GM23338 (cell line): ENCODE data around the gene UNC93B1. TPM values are rescaled to one million over a fixed set of nuclear protein-coding genes. Genes with fewer than 3 reads are reported as not detected.

Experiments
- ATAC-seq: fragments of 200-7000 bp; cut with Tn5 transposase; 3 replicates; pipeline ENCODE4 v1.9.1; 2020
- DNase-seq: peaks from one replicate; pipeline ENCODE4 v3.0.0-alpha.2; 2015; ENCODE audit warnings: low spot score
- H2AFZ ChIP-seq: fragments of 200-600 bp; sonication (generic); 2 replicates; pipeline ENCODE4 v1.8.0; 2016; ENCODE audit warnings: antibody characterized with exemption, mild to moderate bottlenecking, moderate library complexity
- H3F3A ChIP-seq: fragments of 200-600 bp; sonication (generic); replicated peaks from 2 replicates; pipeline ENCODE4 v1.8.0; 2017; ENCODE audit warnings: antibody characterized with exemption, mixed run types, low read depth
- H3K27ac ChIP-seq: fragments of 200-600 bp; sonication (generic); 2 replicates; pipeline ENCODE4 v1.6.1; 2016; ENCODE audit warnings: low read depth
- H3K27me3 ChIP-seq: fragments of 200-600 bp; sonication (generic); 2 replicates; pipeline ENCODE4 v1.8.0; 2016; ENCODE audit warnings: mild to moderate bottlenecking, mixed run types, moderate library complexity; ENCODE audit not compliant: insufficient read depth
- H3K36me3 ChIP-seq: fragments of 200-600 bp; sonication (generic); 2 replicates; pipeline ENCODE4 v1.8.0; 2016; ENCODE audit warnings: mild to moderate bottlenecking; ENCODE audit not compliant: insufficient read depth
- H3K4me1 ChIP-seq: fragments of 200-600 bp; sonication (generic); 2 replicates; pipeline ENCODE4 v1.8.0; 2016; ENCODE audit warnings: mild to moderate bottlenecking, moderate library complexity; ENCODE audit not compliant: insufficient read depth
- H3K4me2 ChIP-seq: fragments of 200-600 bp; sonication (generic); 2 replicates; pipeline ENCODE4 v1.7.1; 2017; ENCODE audit warnings: mixed run types
- H3K4me3 ChIP-seq: fragments of 200-600 bp; sonication (generic); 2 replicates; pipeline ENCODE4 v1.6.1; 2016; ENCODE audit warnings: mixed run types
- H3K79me2 ChIP-seq: fragments of 200-600 bp; sonication (generic); replicated peaks from 2 replicates; pipeline ENCODE4 v1.8.0; 2017; ENCODE audit warnings: mild to moderate bottlenecking; ENCODE audit not compliant: insufficient read depth
- H3K9me2 ChIP-seq: fragments of 200-600 bp; sonication (generic); 2 replicates; pipeline ENCODE4 v1.8.0; 2017; ENCODE audit not compliant: insufficient read depth
- H4K20me1 ChIP-seq: fragments of 200-600 bp; sonication (generic); replicated peaks from 2 replicates; pipeline ENCODE4 v1.8.0; 2017; ENCODE audit warnings: mild to moderate bottlenecking; ENCODE audit not compliant: insufficient read depth
- H3K27ac Mint-ChIP-seq: 2 replicates; pipeline ENCODE4 v1.8.0; 2020; ENCODE audit warnings: inconsistent platforms, mild to moderate bottlenecking, moderate library complexity, mixed read lengths
- H3K27me3 Mint-ChIP-seq: 3 replicates; pipeline ENCODE4 v1.8.0; 2022; ENCODE audit warnings: low read depth, mild to moderate bottlenecking, moderate library complexity, mixed read lengths, inconsistent platforms; ENCODE audit not compliant: insufficient read depth, poor library complexity
- H3K36me3 Mint-ChIP-seq: 3 replicates; pipeline ENCODE4 v1.8.0; 2021; ENCODE audit warnings: low read depth, mild to moderate bottlenecking, inconsistent platforms, moderate library complexity, mixed read lengths
- H3K4me1 Mint-ChIP-seq: 3 replicates; pipeline ENCODE4 v1.8.0; 2020; ENCODE audit warnings: mild to moderate bottlenecking, inconsistent platforms, mixed read lengths
- H3K4me3 Mint-ChIP-seq: 3 replicates; pipeline ENCODE4 v1.8.0; 2021; ENCODE audit warnings: moderate library complexity, mild to moderate bottlenecking, inconsistent platforms, mixed read lengths
- H3K9me3 Mint-ChIP-seq: 3 replicates; pipeline ENCODE4 v1.8.0; 2020; ENCODE audit warnings: moderate library complexity, mild to moderate bottlenecking, inconsistent platforms, mixed read lengths
- CREB1 ChIP-seq: fragments of 250-450 bp; sonication (Bioruptor Pico); IDR thresholded peaks from 2 replicates; pipeline ENCODE4 v1.5.0; 2020; ENCODE audit warnings: low read depth, mild to moderate bottlenecking, moderate library complexity
- ETS1 ChIP-seq: IDR thresholded peaks from 2 replicates; pipeline ENCODE4 v1.6.1; 2016; ENCODE audit warnings: antibody characterized with exemption
- EZH2 ChIP-seq: fragments of 200-600 bp; sonication (generic); IDR thresholded peaks from one replicate; pipeline ENCODE4 v1.8.0; 2017; ENCODE audit warnings: antibody characterized with exemption, mild to moderate bottlenecking, low read depth; ENCODE audit not compliant: unreplicated experiment
- EZH2phosphoT487 ChIP-seq: fragments of 200-600 bp; sonication (generic); IDR thresholded peaks from one replicate; pipeline ENCODE4 v1.8.1; 2018; ENCODE audit warnings: antibody characterized with exemption; ENCODE audit not compliant: unreplicated experiment
- JUNB ChIP-seq: IDR thresholded peaks from one replicate; pipeline ENCODE4 v1.6.1; 2016; ENCODE audit warnings: antibody characterized with exemption; ENCODE audit not compliant: unreplicated experiment
- NANOG ChIP-seq: IDR thresholded peaks from 2 replicates; pipeline ENCODE4 v1.6.1; 2016; ENCODE audit warnings: antibody characterized with exemption, borderline replicate concordance
- POLR2AphosphoS5 ChIP-seq: IDR thresholded peaks from 2 replicates; pipeline ENCODE4 v1.6.1; 2016; ENCODE audit warnings: antibody characterized with exemption, low read depth
- REST ChIP-seq: IDR thresholded peaks from one replicate; pipeline ENCODE4 v1.6.1; 2018; ENCODE audit warnings: antibody characterized with exemption; ENCODE audit not compliant: unreplicated experiment
- STAT1 ChIP-seq: IDR thresholded peaks from one replicate; pipeline ENCODE4 v1.6.1; 2016; ENCODE audit warnings: antibody characterized with exemption; ENCODE audit not compliant: unreplicated experiment
- ZNF114 ChIP-seq: fragments of 250-450 bp; sonication (Bioruptor Pico); IDR thresholded peaks from 2 replicates; pipeline ENCODE4 v1.5.0; 2020; ENCODE audit warnings: mild to moderate bottlenecking, moderate library complexity
- ZNF331 ChIP-seq: fragments of 250-450 bp; sonication (Bioruptor Pico); IDR thresholded peaks from 2 replicates; pipeline ENCODE4 v1.5.0; 2020; ENCODE audit warnings: low read depth, mild to moderate bottlenecking, moderate library complexity
- ZNF462 ChIP-seq: fragments of 250-450 bp; sonication (Bioruptor Pico); IDR thresholded peaks from 2 replicates; pipeline ENCODE4 v1.5.0; 2020; ENCODE audit warnings: mild to moderate bottlenecking, moderate library complexity
- polyA plus RNA-seq: library from polyadenylated mRNA; unstranded; fragments of >200 nt; fragmentation: Nextera tagmentation; extraction: Ambion mirVana; gene quantifications from 2 replicates; pipeline ENCODE4 v1.2.1, GENCODE V29; 2016
- total RNA-seq: library from RNA; depleted of rRNA; stranded (reverse); fragments of >200 nt; shearing (Covaris generic); gene quantifications from 2 replicates; pipeline ENCODE4 v1.2.3, GENCODE V29; 2014
- TF ChIP-seq, protein P1 (sequence below), 2 experiments: fragments of 200-600 bp in 1 of 2; sonication (generic) in 1 of 2; conservative IDR thresholded peaks; 2 replicates each; pipeline versions ENCODE4 v1.5.1 to v1.6.1; 2016 to 2017; ENCODE audit warnings: antibody characterized with exemption in 2 of 2, low read depth in 2 of 2, mild to moderate bottlenecking in 2 of 2, moderate library complexity in 1 of 2

UNC93B1 gene
- total and polyA plus RNA-seq, 2 experiments from 2014 or later, result 16.2 to 34.4 TPM

DNA sequence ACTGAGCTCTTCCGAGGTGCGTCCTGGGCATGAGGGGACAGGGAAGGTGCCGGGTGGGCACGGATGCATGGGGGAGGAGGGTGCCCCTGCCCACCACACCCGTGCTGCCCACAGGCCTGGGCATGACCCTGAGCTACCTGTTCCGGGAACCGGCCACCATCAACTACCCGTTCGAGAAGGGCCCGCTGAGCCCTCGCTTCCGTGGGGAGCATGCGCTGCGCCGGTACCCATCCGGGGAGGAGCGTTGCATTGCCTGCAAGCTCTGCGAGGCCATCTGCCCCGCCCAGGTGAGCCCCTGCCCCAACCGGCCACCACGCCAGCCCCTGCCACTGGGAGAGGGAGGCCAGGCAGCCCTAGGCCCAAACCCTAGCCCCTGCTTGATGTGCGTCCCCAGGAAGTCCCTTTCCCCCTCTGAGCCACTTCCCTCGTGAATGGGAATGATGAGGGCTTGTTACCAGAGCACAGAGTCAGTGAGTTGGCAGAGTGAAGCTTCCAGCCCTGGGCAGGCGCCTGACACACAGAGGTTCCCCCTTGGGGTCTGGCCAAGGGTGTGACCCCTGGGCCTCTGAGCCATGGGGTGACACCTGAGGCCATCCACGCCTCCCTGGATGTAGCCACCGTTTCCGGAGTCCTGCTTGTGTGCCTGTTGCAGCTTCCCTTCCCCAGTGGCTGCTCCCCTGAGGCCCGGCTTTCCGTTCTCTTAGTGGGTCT, 29.3 kb upstream of the UNC93B1 start:
- TF ChIP-seq STAT1 (no peak), EZH2 (no peak), REST (no peak), CREB1 (CRISPR knock-in tag) (no peak), NANOG (no peak), ZNF114 (CRISPR knock-in tag) (no peak), EZH2phosphoT487 (no peak), POLR2AphosphoS5 (no peak), ZNF331 (CRISPR knock-in tag) (no peak), ETS1 (no peak), JUNB (no peak), ZNF462 (CRISPR knock-in tag) (no peak)
- TF ChIP-seq, protein P1, sequence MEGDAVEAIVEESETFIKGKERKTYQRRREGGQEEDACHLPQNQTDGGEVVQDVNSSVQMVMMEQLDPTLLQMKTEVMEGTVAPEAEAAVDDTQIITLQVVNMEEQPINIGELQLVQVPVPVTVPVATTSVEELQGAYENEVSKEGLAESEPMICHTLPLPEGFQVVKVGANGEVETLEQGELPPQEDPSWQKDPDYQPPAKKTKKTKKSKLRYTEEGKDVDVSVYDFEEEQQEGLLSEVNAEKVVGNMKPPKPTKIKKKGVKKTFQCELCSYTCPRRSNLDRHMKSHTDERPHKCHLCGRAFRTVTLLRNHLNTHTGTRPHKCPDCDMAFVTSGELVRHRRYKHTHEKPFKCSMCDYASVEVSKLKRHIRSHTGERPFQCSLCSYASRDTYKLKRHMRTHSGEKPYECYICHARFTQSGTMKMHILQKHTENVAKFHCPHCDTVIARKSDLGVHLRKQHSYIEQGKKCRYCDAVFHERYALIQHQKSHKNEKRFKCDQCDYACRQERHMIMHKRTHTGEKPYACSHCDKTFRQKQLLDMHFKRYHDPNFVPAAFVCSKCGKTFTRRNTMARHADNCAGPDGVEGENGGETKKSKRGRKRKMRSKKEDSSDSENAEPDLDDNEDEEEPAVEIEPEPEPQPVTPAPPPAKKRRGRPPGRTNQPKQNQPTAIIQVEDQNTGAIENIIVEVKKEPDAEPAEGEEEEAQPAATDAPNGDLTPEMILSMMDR (conservative IDR thresholded peaks at IDR 0.05; ENCODE audit: low read depth in 2 of 2), result no peak
- no peaks in the 10 kb centered on the region for H3K9me2 ChIP-seq

More for the DNA sequence above, 29.3 kb upstream of the UNC93B1 start:
- H3F3A ChIP-seq, result peaks cover 5% of the 10 kb centered on the region; the same call in 1 of the 2 replicates
- no peak overlapping the region for H3K27ac ChIP-seq
- Mint-ChIP-seq H3K36me3 (peaks cover 15% of the 10 kb centered on the region), H3K9me3 (no peaks in the 10 kb centered on the region), H3K4me3 (no peak overlapping the region), H3K4me1 (peaks cover 16% of the 10 kb centered on the region), H3K27me3 (peaks cover 24% of the 10 kb centered on the region), H3K27ac (no peak overlapping the region)
- H3K4me3 ChIP-seq, result no peak overlapping the region
- H3K4me2 ChIP-seq, result no peak overlapping the region
- ATAC-seq (no peak), DNase-seq (no peak)
- no peaks in the 10 kb centered on the region for H3K27me3 ChIP-seq
- H3K36me3 ChIP-seq, result peaks cover 6% of the 10 kb centered on the region; the same call in 1 of the 2 replicates
- H4K20me1 ChIP-seq, result no peaks in the 10 kb centered on the region
- H3K79me2 ChIP-seq, result peaks cover 13% of the 10 kb centered on the region
- no peak overlapping the region for H2AFZ ChIP-seq
- H3K4me1 ChIP-seq, result peaks cover 6% of the 10 kb centered on the region; the same call in 1 of the 2 replicates
